ENCODE results near the gene PARN.

DNA sequence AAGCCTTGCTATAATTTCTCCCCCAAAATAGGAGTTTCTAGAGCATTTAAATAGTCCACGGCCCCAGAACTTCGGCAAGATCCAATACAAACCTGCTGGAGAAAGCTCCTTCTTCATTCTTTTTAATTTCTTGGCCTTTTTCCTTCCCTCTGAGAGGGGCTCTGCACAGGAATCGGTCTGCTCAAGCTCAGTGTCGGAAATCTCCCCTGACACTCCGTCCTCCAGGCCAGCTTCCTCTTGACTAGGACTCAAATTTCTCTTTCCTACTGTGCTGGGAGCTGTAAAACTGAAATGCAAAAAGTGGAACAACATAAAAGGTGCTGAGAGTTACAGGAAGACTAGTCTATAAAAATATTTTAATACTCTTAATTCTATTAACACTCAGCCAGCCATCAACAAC is 183.3 kb downstream of the PARN start:
- TF ChIP-seq POLR2A (IDR thresholded peaks at IDR 0.05), result no peak
- TF ChIP-seq CTCF (IDR thresholded peaks at IDR 0.05), result no peak

All from thyroid gland (tissue), 4 donors.